Liver (tissue), 3 donors: ENCODE data around the gene SPATA17.

Experiments used
- ATF3 ChIP-seq: IDR thresholded peaks from 2 replicates; pipeline ENCODE4 v1.6.1; 2016; ENCODE audit warnings: antibody characterized with exemption
- EGR1 ChIP-seq, 2 donors: IDR thresholded peaks; 2 replicates each; pipeline ENCODE4 v1.6.1; 2016 to 2018; ENCODE audit warnings: antibody characterized with exemption in 2 of 2, low read depth in 2 of 2
- FOXA1 ChIP-seq: IDR thresholded peaks from 2 replicates; pipeline ENCODE4 v1.6.1; 2016; ENCODE audit warnings: antibody characterized with exemption
- HNF4A ChIP-seq, 2 donors: conservative IDR thresholded peaks; 2 replicates each; pipeline ENCODE4 v1.6.1; 2016; ENCODE audit warnings: antibody characterized with exemption in 2 of 2, mild to moderate bottlenecking in 2 of 2
- RXRA ChIP-seq, 2 donors: IDR thresholded peaks; 2 replicates each; pipeline ENCODE4 v1.6.1; 2017 to 2018; ENCODE audit warnings: antibody characterized with exemption in 2 of 2, mild to moderate bottlenecking in 1 of 2
- YY1 ChIP-seq: IDR thresholded peaks from 2 replicates; pipeline ENCODE4 v1.6.1; 2016; ENCODE audit warnings: antibody characterized with exemption, mild to moderate bottlenecking
- TF ChIP-seq, protein P1 (sequence below): fragments of 150-350 bp; IDR thresholded peaks from 2 replicates; pipeline ENCODE4 v1.5.1; 2017; ENCODE audit warnings: improper control_type of control experiment, low read depth, low read length; ENCODE audit not compliant: missing input control
- TF ChIP-seq, protein P2 (sequence below): IDR thresholded peaks from 2 replicates; pipeline ENCODE4 v1.6.1; 2016; ENCODE audit warnings: antibody characterized with exemption
- TF ChIP-seq, protein P3 (sequence below): IDR thresholded peaks from 2 replicates; pipeline ENCODE4 v1.6.1; 2016; ENCODE audit warnings: antibody characterized with exemption
- TF ChIP-seq, protein P4 (sequence below): IDR thresholded peaks from 2 replicates; pipeline ENCODE4 v1.6.1; 2016; ENCODE audit warnings: antibody characterized with exemption, mild to moderate bottlenecking
- donor health status: healthy.
- donor health status: healthy.

DNA sequence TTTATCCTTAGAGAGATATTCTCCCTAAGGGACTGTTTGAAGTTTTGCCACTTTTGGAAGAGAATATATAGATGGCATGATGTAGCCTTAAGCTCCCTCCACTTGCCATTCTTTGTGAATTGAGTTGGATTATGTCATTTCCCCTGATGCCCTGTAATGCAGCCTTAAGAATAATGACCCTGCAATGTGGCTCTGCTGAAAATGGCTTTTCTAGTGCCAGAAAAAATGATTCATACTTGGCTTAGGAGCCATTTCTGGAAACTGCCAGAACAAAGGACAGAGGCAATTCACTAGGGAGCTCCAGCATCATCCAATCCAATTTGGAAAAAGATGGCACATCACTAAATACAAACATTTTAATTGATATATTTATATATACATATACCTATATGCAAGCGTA, 265.3 kb downstream of the SPATA17 start:
- TF ChIP-seq, protein P1, sequence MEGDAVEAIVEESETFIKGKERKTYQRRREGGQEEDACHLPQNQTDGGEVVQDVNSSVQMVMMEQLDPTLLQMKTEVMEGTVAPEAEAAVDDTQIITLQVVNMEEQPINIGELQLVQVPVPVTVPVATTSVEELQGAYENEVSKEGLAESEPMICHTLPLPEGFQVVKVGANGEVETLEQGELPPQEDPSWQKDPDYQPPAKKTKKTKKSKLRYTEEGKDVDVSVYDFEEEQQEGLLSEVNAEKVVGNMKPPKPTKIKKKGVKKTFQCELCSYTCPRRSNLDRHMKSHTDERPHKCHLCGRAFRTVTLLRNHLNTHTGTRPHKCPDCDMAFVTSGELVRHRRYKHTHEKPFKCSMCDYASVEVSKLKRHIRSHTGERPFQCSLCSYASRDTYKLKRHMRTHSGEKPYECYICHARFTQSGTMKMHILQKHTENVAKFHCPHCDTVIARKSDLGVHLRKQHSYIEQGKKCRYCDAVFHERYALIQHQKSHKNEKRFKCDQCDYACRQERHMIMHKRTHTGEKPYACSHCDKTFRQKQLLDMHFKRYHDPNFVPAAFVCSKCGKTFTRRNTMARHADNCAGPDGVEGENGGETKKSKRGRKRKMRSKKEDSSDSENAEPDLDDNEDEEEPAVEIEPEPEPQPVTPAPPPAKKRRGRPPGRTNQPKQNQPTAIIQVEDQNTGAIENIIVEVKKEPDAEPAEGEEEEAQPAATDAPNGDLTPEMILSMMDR, result no peak
- TF ChIP-seq, protein P2, sequence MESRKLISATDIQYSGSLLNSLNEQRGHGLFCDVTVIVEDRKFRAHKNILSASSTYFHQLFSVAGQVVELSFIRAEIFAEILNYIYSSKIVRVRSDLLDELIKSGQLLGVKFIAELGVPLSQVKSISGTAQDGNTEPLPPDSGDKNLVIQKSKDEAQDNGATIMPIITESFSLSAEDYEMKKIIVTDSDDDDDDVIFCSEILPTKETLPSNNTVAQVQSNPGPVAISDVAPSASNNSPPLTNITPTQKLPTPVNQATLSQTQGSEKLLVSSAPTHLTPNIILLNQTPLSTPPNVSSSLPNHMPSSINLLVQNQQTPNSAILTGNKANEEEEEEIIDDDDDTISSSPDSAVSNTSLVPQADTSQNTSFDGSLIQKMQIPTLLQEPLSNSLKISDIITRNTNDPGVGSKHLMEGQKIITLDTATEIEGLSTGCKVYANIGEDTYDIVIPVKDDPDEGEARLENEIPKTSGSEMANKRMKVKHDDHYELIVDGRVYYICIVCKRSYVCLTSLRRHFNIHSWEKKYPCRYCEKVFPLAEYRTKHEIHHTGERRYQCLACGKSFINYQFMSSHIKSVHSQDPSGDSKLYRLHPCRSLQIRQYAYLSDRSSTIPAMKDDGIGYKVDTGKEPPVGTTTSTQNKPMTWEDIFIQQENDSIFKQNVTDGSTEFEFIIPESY, result no peak
- TF ChIP-seq HNF4A (conservative IDR thresholded peaks at IDR 0.05) (no peak), RXRA (IDR thresholded peaks at IDR 0.05) (no peak), YY1 (no peak), EGR1 (IDR thresholded peaks at IDR 0.05; ENCODE audit: low read depth in 2 of 2) (no peak), ATF3 (no peak), FOXA1 (no peak)
- TF ChIP-seq, protein P3, sequence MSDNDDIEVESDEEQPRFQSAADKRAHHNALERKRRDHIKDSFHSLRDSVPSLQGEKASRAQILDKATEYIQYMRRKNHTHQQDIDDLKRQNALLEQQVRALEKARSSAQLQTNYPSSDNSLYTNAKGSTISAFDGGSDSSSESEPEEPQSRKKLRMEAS, result no peak
- TF ChIP-seq, protein P4, sequence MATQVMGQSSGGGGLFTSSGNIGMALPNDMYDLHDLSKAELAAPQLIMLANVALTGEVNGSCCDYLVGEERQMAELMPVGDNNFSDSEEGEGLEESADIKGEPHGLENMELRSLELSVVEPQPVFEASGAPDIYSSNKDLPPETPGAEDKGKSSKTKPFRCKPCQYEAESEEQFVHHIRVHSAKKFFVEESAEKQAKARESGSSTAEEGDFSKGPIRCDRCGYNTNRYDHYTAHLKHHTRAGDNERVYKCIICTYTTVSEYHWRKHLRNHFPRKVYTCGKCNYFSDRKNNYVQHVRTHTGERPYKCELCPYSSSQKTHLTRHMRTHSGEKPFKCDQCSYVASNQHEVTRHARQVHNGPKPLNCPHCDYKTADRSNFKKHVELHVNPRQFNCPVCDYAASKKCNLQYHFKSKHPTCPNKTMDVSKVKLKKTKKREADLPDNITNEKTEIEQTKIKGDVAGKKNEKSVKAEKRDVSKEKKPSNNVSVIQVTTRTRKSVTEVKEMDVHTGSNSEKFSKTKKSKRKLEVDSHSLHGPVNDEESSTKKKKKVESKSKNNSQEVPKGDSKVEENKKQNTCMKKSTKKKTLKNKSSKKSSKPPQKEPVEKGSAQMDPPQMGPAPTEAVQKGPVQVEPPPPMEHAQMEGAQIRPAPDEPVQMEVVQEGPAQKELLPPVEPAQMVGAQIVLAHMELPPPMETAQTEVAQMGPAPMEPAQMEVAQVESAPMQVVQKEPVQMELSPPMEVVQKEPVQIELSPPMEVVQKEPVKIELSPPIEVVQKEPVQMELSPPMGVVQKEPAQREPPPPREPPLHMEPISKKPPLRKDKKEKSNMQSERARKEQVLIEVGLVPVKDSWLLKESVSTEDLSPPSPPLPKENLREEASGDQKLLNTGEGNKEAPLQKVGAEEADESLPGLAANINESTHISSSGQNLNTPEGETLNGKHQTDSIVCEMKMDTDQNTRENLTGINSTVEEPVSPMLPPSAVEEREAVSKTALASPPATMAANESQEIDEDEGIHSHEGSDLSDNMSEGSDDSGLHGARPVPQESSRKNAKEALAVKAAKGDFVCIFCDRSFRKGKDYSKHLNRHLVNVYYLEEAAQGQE, result no peak
